Choroid plexus epithelial cell (primary cell): ENCODE data around the gene CTPS1.

ENCODE experiments used
- DNase-seq: peaks from one replicate; pipeline ENCODE4 v3.0.0-alpha.2; 2010; ENCODE audit warnings: low read depth
- H3K4me3 ChIP-seq: 2 replicates; pipeline ENCODE4 v1.5.1; 2011; ENCODE audit warnings: low read depth, mild to moderate bottlenecking, control low read depth, low read length, moderate library complexity
- TF ChIP-seq, protein P1 (sequence below): conservative IDR thresholded peaks from 2 replicates; pipeline ENCODE4 v1.5.1; 2011; ENCODE audit warnings: low read depth, mild to moderate bottlenecking, control low read depth, inconsistent platforms, low read length, moderate library complexity

CTPS1 gene

DNA sequence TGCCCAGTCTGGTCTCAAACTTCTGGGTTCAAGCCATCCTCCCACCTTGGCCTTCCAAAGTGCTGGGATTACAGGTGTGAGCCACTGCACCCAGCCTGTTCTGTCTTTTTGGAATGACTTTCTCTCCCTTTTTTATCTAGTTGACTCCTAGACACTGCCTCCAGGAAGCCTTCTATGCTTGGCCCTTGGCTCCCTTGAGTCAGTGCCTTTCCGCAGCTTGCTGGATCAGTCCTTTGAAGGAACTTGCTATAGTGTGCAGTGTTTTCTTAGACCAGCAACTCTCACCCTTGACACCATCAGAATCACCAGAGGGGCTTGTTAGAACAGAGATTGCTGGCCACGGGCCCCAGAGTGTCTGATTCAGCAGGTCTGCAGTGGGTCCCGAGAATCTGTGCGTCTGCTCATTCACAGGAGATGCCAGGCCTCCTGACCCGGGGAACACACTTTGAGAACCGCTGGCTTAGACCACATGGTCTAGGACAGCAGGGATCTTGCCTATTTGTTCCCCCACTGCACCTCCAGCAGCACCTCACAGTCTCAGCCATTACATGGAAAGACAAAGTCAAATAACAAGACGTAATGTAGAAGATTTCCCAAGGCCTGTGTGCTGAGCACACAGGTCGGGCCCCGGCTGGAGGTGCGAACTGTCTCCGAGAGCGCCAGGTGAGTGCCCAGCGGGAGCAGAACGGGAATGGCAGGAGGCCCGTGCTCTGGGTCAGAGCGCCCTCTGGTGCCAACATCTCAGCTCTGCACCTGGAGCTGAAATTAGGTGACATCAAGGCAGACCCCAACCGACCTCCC, 27.4 kb upstream of the CTPS1 start:
- DNase-seq, result peak; percentile 51
- H3K4me3 ChIP-seq, result no peak overlapping the region
- TF ChIP-seq, protein P1, sequence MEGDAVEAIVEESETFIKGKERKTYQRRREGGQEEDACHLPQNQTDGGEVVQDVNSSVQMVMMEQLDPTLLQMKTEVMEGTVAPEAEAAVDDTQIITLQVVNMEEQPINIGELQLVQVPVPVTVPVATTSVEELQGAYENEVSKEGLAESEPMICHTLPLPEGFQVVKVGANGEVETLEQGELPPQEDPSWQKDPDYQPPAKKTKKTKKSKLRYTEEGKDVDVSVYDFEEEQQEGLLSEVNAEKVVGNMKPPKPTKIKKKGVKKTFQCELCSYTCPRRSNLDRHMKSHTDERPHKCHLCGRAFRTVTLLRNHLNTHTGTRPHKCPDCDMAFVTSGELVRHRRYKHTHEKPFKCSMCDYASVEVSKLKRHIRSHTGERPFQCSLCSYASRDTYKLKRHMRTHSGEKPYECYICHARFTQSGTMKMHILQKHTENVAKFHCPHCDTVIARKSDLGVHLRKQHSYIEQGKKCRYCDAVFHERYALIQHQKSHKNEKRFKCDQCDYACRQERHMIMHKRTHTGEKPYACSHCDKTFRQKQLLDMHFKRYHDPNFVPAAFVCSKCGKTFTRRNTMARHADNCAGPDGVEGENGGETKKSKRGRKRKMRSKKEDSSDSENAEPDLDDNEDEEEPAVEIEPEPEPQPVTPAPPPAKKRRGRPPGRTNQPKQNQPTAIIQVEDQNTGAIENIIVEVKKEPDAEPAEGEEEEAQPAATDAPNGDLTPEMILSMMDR, result peak; percentile 91

DNA sequence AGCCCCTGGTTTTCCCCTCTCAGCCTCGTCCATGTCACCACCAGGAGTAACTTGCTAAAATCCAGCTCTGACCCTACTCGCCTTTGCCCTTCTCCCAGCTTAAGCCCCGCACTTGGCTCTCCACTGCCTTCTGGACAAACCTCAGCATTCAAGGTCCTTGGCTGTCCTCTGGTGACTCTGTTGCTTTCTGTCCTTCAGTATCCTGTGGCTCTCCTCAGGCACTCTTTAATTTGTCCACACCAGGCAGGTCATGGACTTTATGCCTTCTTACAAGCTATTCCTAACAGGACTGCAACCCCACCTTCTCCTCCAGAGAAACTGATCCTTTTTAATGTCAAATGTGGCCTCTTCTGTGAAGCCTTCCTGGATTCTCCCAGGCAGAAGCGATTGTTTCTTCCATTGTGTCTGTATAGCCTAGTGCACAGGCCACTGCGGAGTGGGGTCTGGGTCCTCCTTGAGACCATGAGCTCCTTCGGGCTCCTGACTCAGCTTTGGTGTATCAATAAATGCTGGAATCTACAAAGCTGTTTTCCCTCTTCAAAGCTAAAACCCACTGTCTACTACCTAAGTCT, 26.7 kb upstream of the CTPS1 start:
- H3K4me3 ChIP-seq, result no peak overlapping the region
- no peak for DNase-seq
- TF ChIP-seq, protein P1, result no peak

DNA sequence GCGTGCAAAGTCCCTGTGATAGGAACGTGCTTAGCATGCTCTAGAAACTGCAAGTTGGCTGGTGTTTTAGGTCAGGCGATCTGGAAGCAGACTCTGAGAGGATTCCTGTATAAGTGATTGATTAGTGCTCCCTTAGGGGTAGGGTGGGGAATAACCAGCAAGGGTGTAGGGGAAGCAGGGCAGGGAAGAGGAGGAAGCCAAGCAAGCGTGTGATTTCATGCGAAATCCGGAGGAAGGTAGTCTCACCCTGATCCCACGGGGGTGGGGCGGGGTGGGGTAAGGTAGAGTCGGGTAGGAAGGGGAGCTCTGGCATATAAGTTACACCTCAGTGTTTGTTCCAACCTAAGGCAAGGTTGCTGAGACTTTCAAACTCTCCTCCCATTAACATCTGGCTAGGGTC, 24.9 kb upstream of the CTPS1 start:
- TF ChIP-seq, protein P1, result no peak

DNA sequence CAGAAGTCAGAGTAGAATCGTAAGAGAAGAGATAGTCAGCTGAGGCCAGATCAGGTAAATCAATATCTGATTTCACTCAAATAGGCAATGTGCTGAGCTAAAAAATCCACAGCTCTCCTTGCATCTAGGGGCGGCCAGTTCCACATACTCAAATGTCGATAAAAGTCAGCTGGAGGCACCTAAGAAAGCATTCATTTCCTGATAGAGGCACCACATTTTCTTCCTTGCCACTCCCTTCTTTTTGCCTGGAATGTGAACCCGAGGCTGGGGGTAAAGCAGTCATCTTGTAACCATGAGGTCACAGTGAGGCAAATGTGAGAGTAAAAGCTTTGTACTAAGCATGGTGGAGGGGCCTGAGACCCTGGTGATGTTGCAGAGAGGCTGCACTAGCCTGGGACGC, 24.2 kb upstream of the CTPS1 start:
- H3K4me3 ChIP-seq, result no peak overlapping the region
- TF ChIP-seq, protein P1, result no peak
- DNase-seq, result no peak

More for the DNA sequence above, 24.9 kb upstream of the CTPS1 start:
- no peak for DNase-seq
- H3K4me3 ChIP-seq, result no peak overlapping the region

DNA sequence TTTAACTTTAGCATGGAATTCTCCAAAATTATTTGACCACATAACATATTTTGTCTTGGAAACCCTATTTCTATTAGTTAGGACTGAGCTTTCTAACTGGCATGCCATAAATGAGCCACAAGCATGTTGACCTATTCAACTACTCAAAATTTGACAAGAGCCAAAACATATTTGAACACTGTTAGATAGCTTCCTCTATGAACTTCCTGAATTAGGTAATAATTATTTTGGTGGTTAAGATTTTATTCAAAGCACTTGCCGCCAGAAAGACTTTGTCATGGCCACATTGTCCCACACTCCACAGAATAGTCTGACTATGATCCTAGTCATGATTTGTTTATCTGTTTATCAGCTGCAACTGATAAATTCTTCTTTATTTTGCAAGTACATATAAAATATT, 23.1 kb upstream of the CTPS1 start:
- no peak for DNase-seq
- H3K4me3 ChIP-seq, result no peak overlapping the region
- TF ChIP-seq, protein P1, result no peak

DNA sequence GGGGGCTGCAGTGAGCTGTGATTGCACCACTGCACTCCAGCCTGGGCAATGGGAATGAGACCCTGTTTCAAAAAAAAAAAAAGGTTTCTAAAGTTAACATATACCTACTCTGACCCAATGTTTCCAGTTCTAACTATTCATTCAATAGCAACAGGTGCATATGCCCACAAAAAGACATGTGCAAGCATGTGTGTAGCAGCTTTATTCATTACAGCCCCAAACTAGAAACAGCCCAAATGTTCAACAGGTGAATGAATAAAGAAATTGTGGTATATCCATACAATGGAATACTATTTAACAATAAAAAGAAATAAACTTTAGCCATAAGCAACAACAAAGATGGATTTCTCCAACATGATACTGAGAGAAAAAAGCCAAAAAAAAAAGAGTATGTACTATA, 21.3 kb upstream of the CTPS1 start:
- no peak for DNase-seq
- TF ChIP-seq, protein P1, result no peak
- no peak overlapping the region for H3K4me3 ChIP-seq

DNA sequence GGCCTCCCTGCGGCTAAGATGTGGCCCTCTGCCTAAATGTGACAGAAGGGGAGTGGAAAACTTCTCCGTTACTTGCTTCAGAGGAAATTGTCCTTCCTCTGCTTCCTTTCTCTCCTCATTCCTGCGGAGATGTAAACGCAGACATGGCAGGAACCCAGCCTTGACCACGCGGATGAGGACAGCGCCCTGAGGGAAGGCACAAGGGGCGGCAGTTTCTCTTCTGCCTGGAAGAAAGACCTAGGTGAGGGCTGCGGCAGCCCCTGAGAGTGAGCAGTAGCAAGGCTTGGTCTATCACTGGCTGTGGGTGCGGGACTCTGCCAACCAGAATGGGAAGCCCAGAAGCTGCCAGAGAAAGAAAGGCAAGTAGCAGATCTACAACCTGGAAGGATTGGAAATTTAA, 14.0 kb upstream of the CTPS1 start:
- TF ChIP-seq, protein P1, result no peak
- no peak for DNase-seq
- H3K4me3 ChIP-seq, result no peak overlapping the region
